Ovary (tissue), 9 donors: Measurements from ENCODE around the gene SLC49A4. TPM values are rescaled to one million over a fixed set of nuclear protein-coding genes. Genes with fewer than 3 reads are reported as not detected.

ENCODE experiments used
- DNase-seq, 5 donors: peaks; one replicate each; pipeline ENCODE4 v3.0.0-alpha.2; 2019 to 2020
- H3K27ac ChIP-seq, 2 donors: fragments of 200-600 bp; one replicate each; pipeline versions ENCODE4 v1.5.1 to v1.8.0; 2019 to 2022
- H3K27me3 ChIP-seq: fragments of 200-600 bp; one replicate; pipeline ENCODE4 v1.8.0; 2022
- H3K36me3 ChIP-seq: fragments of 200-600 bp; sonication (generic); one replicate; pipeline ENCODE4 v1.5.1; 2019
- H3K4me1 ChIP-seq: one replicate; pipeline ENCODE4 v1.8.1; 2013; ENCODE audit warnings: mild to moderate bottlenecking, moderate library complexity; ENCODE audit not compliant: insufficient read depth
- H3K4me3 ChIP-seq: fragments of 200-600 bp; sonication (generic); one replicate; pipeline ENCODE4 v1.5.1; 2017
- H3K9me3 ChIP-seq, 2 donors: fragments of 200-600 bp in 1 of 2; sonication (generic) in 1 of 2; one replicate each; pipeline versions ENCODE4 v1.5.1 to v1.8.1; 2013 to 2019; ENCODE audit warnings: mild to moderate bottlenecking in 1 of 2, moderate library complexity in 1 of 2
- CTCF ChIP-seq, 3 donors: fragments of 450-650 bp in 2 of 3; fragments of 200-600 bp in 1 of 3; IDR thresholded peaks; one replicate each; pipeline versions ENCODE4 v1.5.1 to v1.8.0; 2016 to 2022; ENCODE audit warnings: antibody characterized with exemption in 3 of 3, mild to moderate bottlenecking in 1 of 3
- EP300 ChIP-seq: sonication (generic); formaldehyde crosslinking; IDR thresholded peaks from one replicate; pipeline ENCODE4 v1.6.1; 2017; ENCODE audit warnings: antibody characterized with exemption
- POLR2A ChIP-seq: fragments of 450-650 bp; IDR thresholded peaks from one replicate; pipeline ENCODE4 v1.6.1; 2017; ENCODE audit warnings: antibody characterized with exemption, mild to moderate bottlenecking, moderate library complexity
- WGBS, 3 donors: extraction: QIAGEN DNeasy Blood & Tissue Kit in 1 of 3; methylation state at CpG; one replicate each; pipeline versions ENCODE4 v1.1.5 to v1.1.7; 2013 to 2017; 5-methylcytosine and 5-hydroxymethylcytosine counted together
- intact Hi-C, 4 donors: fragments of 100-400 bp; cut with DNase I; formaldehyde crosslinking; loops; one replicate each; pipeline versions ENCODE4 v1.11.0 to v1.15.1; 2022 to 2023
- polyA plus RNA-seq, 2 donors: library from polyadenylated mRNA; stranded (reverse); fragments of 200-250 nt in 1 of 2; fragments of 350-450 nt in 1 of 2; fragmentation: Illumina TruSeq in 1 of 2; extraction: RNeasy Lipid Tissue Mini Kit (QIAGEN cat#74804) in 1 of 2; gene quantifications; one replicate each; pipeline ENCODE4 v1.2.3, GENCODE V29; 2013 to 2014
- total RNA-seq, 7 donors: library from RNA; depleted of rRNA in 2 of 7; stranded (reverse); fragments of >200 nt in 2 of 7; fragmentation: NEBNext Ultra II Directional in 3 of 7; extraction: Animal tissue kit (Norgen Biotek cat#: 25700) in 3 of 7; gene quantifications; one replicate each; pipeline versions ENCODE4 v1.1.0 to v1.2.4, GENCODE V29; 2016 to 2023
- donor health status: DM: no; HTN: no; CAD: no; lungs with moderate emphysema.
- donor health status: DM: no; HTN: no; CAD: no.
- donor health status: Bipolar disorder and iron deficiency.
- donor health status: DM: yes; HTN: yes; CAD: no.
- donor health status: DM: no; HTN: no; CAD: no.
- donor health status: DM: yes; HTN: yes; CAD: no.

Gene SLC49A4
- total and polyA plus RNA-seq, 9 donors = 3.7 to 17.8 (median 8.3) TPM

- H3K27ac ChIP-seq = no peak overlapping the region
- no peaks in the 10 kb centered on the region for H3K27me3 ChIP-seq
- no peak for DNase-seq
- no peaks in the 10 kb centered on the region for H3K36me3 ChIP-seq
- no peaks in the 10 kb centered on the region for H3K9me3 ChIP-seq
- no peak overlapping the region for H3K4me3 ChIP-seq
- WGBS, 3 donors = 62 to 82% (median 72%) methylated on average over 3 of the region's 3 CpGs
- TF ChIP-seq CTCF (IDR thresholded peaks at IDR 0.05) = no peak
- intact Hi-C loops = no loop called here
- no peaks in the 10 kb centered on the region for H3K4me1 ChIP-seq
Observed at GRCh38 chr3:122919291-122919610, 124.4 kb downstream of the SLC49A4 start.

- no peaks in the 10 kb centered on the region for H3K4me1 ChIP-seq
- H3K4me3 ChIP-seq = no peak overlapping the region
- intact Hi-C loops = no loop called here
- no peaks in the 10 kb centered on the region for H3K27me3 ChIP-seq
- 81 to 85% (median 82%) methylated on average over 6 of the region's 6 CpGs for WGBS, 3 donors
- no peak for DNase-seq
- no peaks in the 10 kb centered on the region for H3K9me3 ChIP-seq
- H3K27ac ChIP-seq = no peak overlapping the region
- no peaks in the 10 kb centered on the region for H3K36me3 ChIP-seq
- TF ChIP-seq CTCF (IDR thresholded peaks at IDR 0.05) = no peak
- no peak for TF ChIP-seq EP300
- no peak for TF ChIP-seq POLR2A
Observed at GRCh38 chr3:122920986-122921385, 126.1 kb downstream of the SLC49A4 start.

- Histone ChIP-seq H3K27me3 (no peaks in the 10 kb centered on the region), H3K4me3 (no peak overlapping the region), H3K4me1 (no peaks in the 10 kb centered on the region), H3K9me3 (no peaks in the 10 kb centered on the region), H3K36me3 (no peaks in the 10 kb centered on the region), H3K27ac (no peak overlapping the region)
- TF ChIP-seq POLR2A (no peak), EP300 (no peak), CTCF (IDR thresholded peaks at IDR 0.05) (no peak)
- no peak for DNase-seq
- intact Hi-C loops = no loop called here
- WGBS, 3 donors = 39 to 66% (median 41%) methylated on average over 52 to 68 of the region's 68 CpGs
Observed at GRCh38 chr3:122921791-122922651, 127.2 kb downstream of the SLC49A4 start.

- H3K4me1 ChIP-seq = no peaks in the 10 kb centered on the region
- no peaks in the 10 kb centered on the region for H3K36me3 ChIP-seq
- 76 to 79% (median 77%) methylated on average over 6 of the region's 6 CpGs for WGBS, 3 donors
- TF ChIP-seq CTCF (IDR thresholded peaks at IDR 0.05) (no peak), EP300 (no peak), POLR2A (no peak)
- H3K4me3 ChIP-seq = no peak overlapping the region
- intact Hi-C loops = no loop called here
- no peaks in the 10 kb centered on the region for H3K9me3 ChIP-seq
- no peak overlapping the region for H3K27ac ChIP-seq
- DNase-seq = no peak
- H3K27me3 ChIP-seq = no peaks in the 10 kb centered on the region
Observed at GRCh38 chr3:122923611-122924010, 128.7 kb downstream of the SLC49A4 start.
